GM23248 (cell line): ENCODE measurements around the gene OR51B5. TPM values are rescaled to one million over a fixed set of nuclear protein-coding genes. Genes with fewer than 3 reads are reported as not detected.
A peak's percentile ranks its signal among the peaks of the same experiment; 100 is the strongest.
"Not testable (repeated sequence)": the region's sequence is repeated elsewhere in the genome, so short reads cannot be mapped to it uniquely, and the experiment has no call there.

ENCODE experiments used
- DNase-seq: peaks from one replicate; pipeline ENCODE4 v3.0.0-alpha.2; 2015
- H2AFZ ChIP-seq: fragments of 200-600 bp; sonication (generic); 2 replicates; pipeline ENCODE4 v1.6.1; 2016; ENCODE audit warnings: antibody characterized with exemption
- H3F3A ChIP-seq: fragments of 200-600 bp; sonication (generic); 2 replicates; pipeline ENCODE4 v1.6.1; 2016; ENCODE audit warnings: mild to moderate bottlenecking, antibody characterized with exemption, mixed run types; ENCODE audit not compliant: insufficient read depth
- H3K27ac ChIP-seq: fragments of 200-600 bp; sonication (generic); 2 replicates; pipeline ENCODE4 v1.5.1; 2016; ENCODE audit warnings: mild to moderate bottlenecking
- H3K27me3 ChIP-seq: fragments of 200-600 bp; sonication (generic); replicated peaks from 2 replicates; pipeline ENCODE4 v1.6.1; 2016; ENCODE audit warnings: mild to moderate bottlenecking; ENCODE audit not compliant: insufficient read depth
- H3K36me3 ChIP-seq: fragments of 200-600 bp; sonication (generic); 2 replicates; pipeline ENCODE4 v1.6.1; 2016; ENCODE audit warnings: low read depth, mild to moderate bottlenecking
- H3K4me1 ChIP-seq: fragments of 200-600 bp; sonication (generic); 2 replicates; pipeline ENCODE4 v1.6.1; 2016; ENCODE audit warnings: mild to moderate bottlenecking; ENCODE audit not compliant: insufficient read depth
- H3K4me2 ChIP-seq: fragments of 200-600 bp; sonication (generic); one replicate; pipeline ENCODE4 v1.6.1; 2016; ENCODE audit warnings: mild to moderate bottlenecking; ENCODE audit not compliant: unreplicated experiment
- H3K4me3 ChIP-seq: fragments of 200-600 bp; sonication (generic); 2 replicates; pipeline ENCODE4 v1.5.1; 2016; ENCODE audit warnings: mild to moderate bottlenecking
- H3K79me2 ChIP-seq: fragments of 200-600 bp; sonication (generic); 2 replicates; pipeline ENCODE4 v1.6.1; 2016; ENCODE audit warnings: mild to moderate bottlenecking; ENCODE audit not compliant: insufficient read depth
- H3K9ac ChIP-seq: fragments of 200-600 bp; sonication (generic); 2 replicates; pipeline ENCODE4 v1.6.1; 2016; ENCODE audit warnings: mild to moderate bottlenecking
- H3K9me2 ChIP-seq: fragments of 200-600 bp; sonication (generic); 2 replicates; pipeline ENCODE4 v1.6.1; 2016; ENCODE audit warnings: mixed run types, mild to moderate bottlenecking, moderate library complexity; ENCODE audit not compliant: insufficient read depth
- H3K9me3 ChIP-seq: fragments of 200-600 bp; sonication (generic); one replicate; pipeline ENCODE4 v1.6.1; 2017; ENCODE audit warnings: low read depth
- H4K20me1 ChIP-seq: fragments of 200-600 bp; sonication (generic); 2 replicates; pipeline ENCODE4 v1.6.0; 2016; ENCODE audit not compliant: insufficient read depth
- EZH2 ChIP-seq: fragments of 200-600 bp; sonication (generic); IDR thresholded peaks from 2 replicates; pipeline ENCODE4 v1.6.1; 2018; ENCODE audit warnings: antibody characterized with exemption, mild to moderate bottlenecking; ENCODE audit not compliant: insufficient read depth, poor library complexity, severe bottlenecking
- EZH2phosphoT487 ChIP-seq: fragments of 200-600 bp; sonication (generic); IDR thresholded peaks from 2 replicates; pipeline ENCODE4 v1.6.1; 2018; ENCODE audit warnings: antibody characterized with exemption, moderate library complexity, mild to moderate bottlenecking, low read depth; ENCODE audit not compliant: insufficient read depth
- WGBS, 2 experiments: methylation state at CpG; one replicate each; pipeline ENCODE4 v1.1.6; 2015 to 2017; ENCODE audit warnings: low lambda C conversion rate in 2 of 2, low coverage in 1 of 2; ENCODE audit errors: missing lambda C conversion rate in 2 of 2; 5-methylcytosine and 5-hydroxymethylcytosine counted together
- in situ Hi-C: fragments of 300-500 bp; cut with MboI; formaldehyde crosslinking; loops from 2 replicates; pipeline ENCODE4 v1.15.0; 2020
- polyA plus RNA-seq: library from polyadenylated mRNA; unstranded; fragments of >200 nt; fragmentation: Nextera tagmentation; extraction: Ambion mirVana; gene quantifications from 2 replicates; pipeline ENCODE4 v1.2.1, GENCODE V29; 2016
- total RNA-seq: library from RNA; depleted of rRNA; stranded (reverse); fragments of >200 nt; shearing (Covaris generic); gene quantifications from 2 replicates; pipeline ENCODE4 v1.2.3, GENCODE V29; 2014

The OR51B5 gene
- total and polyA plus RNA-seq, 2 experiments from 2014 or later = not detected

GRCh38 chr11:5339771-5340322 lies 3.5 kb downstream of the OR51B5 start:
- 93 to 97% methylated on average over 1 of the region's 1 CpG for WGBS, 2 experiments
- no peaks in the 10 kb centered on the region for H3K9me2 ChIP-seq
- H3K9ac ChIP-seq = no peak overlapping the region

GRCh38 chr11:5337253-5337652 lies 6.1 kb downstream of the OR51B5 start:
- H3F3A ChIP-seq, H4K20me1 ChIP-seq, H3K4me2 ChIP-seq, H2AFZ ChIP-seq, H3K36me3 ChIP-seq, H3K4me3 ChIP-seq, DNase-seq, H3K9me2 ChIP-seq, H3K9ac ChIP-seq, H3K27ac ChIP-seq, H3K9me3 ChIP-seq, in situ Hi-C loops, H3K79me2 ChIP-seq, H3K27me3 ChIP-seq: not testable (repeated sequence)
- WGBS, 2 experiments = 31 to 36% methylated on average over 1 of the region's 1 CpG
- H3K4me1 ChIP-seq = peaks cover 15% of the 10 kb centered on the region

More at GRCh38 chr11:5339771-5340322, 3.5 kb downstream of the OR51B5 start:
- no peaks in the 10 kb centered on the region for H4K20me1 ChIP-seq
- H3K4me1 ChIP-seq = peaks cover 6% of the 10 kb centered on the region
- H3F3A ChIP-seq = no peaks in the 10 kb centered on the region
- H3K79me2 ChIP-seq = no peaks in the 10 kb centered on the region
- no peak overlapping the region for H3K27ac ChIP-seq
- no peak for DNase-seq
- no peak overlapping the region for H3K4me2 ChIP-seq
- H3K36me3 ChIP-seq = no peaks in the 10 kb centered on the region
- no peak for TF ChIP-seq EZH2
- no peak for TF ChIP-seq EZH2phosphoT487
- H2AFZ ChIP-seq = no peak overlapping the region
- no peak overlapping the region for H3K4me3 ChIP-seq
- in situ Hi-C loops = no loop called here
- H3K9me3 ChIP-seq = no peaks in the 10 kb centered on the region
- no peaks in the 10 kb centered on the region for H3K27me3 ChIP-seq

GRCh38 chr11:5336331-5336730 lies 7.0 kb downstream of the OR51B5 start:
- no peak overlapping the region for H3K4me2 ChIP-seq
- H3K9me2 ChIP-seq = no peaks in the 10 kb centered on the region
- no peak overlapping the region for H3K4me3 ChIP-seq
- TF ChIP-seq EZH2phosphoT487 (no peak), EZH2 (no peak)
- no peaks in the 10 kb centered on the region for H3K9me3 ChIP-seq
- H2AFZ ChIP-seq = no peak overlapping the region
- H3K36me3 ChIP-seq = no peaks in the 10 kb centered on the region
- no peaks in the 10 kb centered on the region for H3K79me2 ChIP-seq
- in situ Hi-C loops = no loop called here
- no peaks in the 10 kb centered on the region for H4K20me1 ChIP-seq
- peak; percentile 26 for DNase-seq
- peaks cover 15% of the 10 kb centered on the region for H3K4me1 ChIP-seq
- no peaks in the 10 kb centered on the region for H3K27me3 ChIP-seq
- H3K27ac ChIP-seq = no peak overlapping the region
- H3F3A ChIP-seq = no peaks in the 10 kb centered on the region
- H3K9ac ChIP-seq = no peak overlapping the region

- Histone ChIP-seq H3K27me3 (no peaks in the 10 kb centered on the region), H3F3A (no peaks in the 10 kb centered on the region), H3K4me2 (no peak overlapping the region), H3K4me3 (no peak overlapping the region), H2AFZ (peak overlapping the region; percentile 53), H3K79me2 (no peaks in the 10 kb centered on the region), H3K9me2 (no peaks in the 10 kb centered on the region), H3K9ac (no peak overlapping the region), H3K4me1 (peaks cover 15% of the 10 kb centered on the region), H3K9me3 (no peaks in the 10 kb centered on the region), H4K20me1 (no peaks in the 10 kb centered on the region), H3K27ac (no peak overlapping the region), H3K36me3 (no peaks in the 10 kb centered on the region)
- WGBS, 2 experiments = 46 to 59% methylated on average over 1 of the region's 1 CpG
- in situ Hi-C loops = no loop called here
- TF ChIP-seq EZH2 (no peak), EZH2phosphoT487 (no peak)
- no peak for DNase-seq
These were observed 8.2 kb downstream of the OR51B5 start for GRCh38 chr11:5335170-5335569.

GRCh38 chr11:5324197-5324596 lies 19.1 kb downstream of the OR51B5 start, which contains the start of gene OR51B2:
Gene OR51B2 (minus strand): TSS chr11:5324297. CDS start chr11:5324297, 0 bp downstream.
- 74 to 78% methylated on average over 3 of the region's 3 CpGs for WGBS, 2 experiments
- H3K4me1 ChIP-seq = no peaks in the 10 kb centered on the region
- no peaks in the 10 kb centered on the region for H4K20me1 ChIP-seq
- H3K4me3 ChIP-seq = no peak within 1 kb of the TSS
- no peak within 1 kb of the TSS for H3K27ac ChIP-seq
- TF ChIP-seq EZH2 (no peak), EZH2phosphoT487 (no peak)
- H3K36me3 ChIP-seq = no peaks in the 10 kb centered on the region
- no peaks in the 10 kb centered on the region for H3K9me3 ChIP-seq
- H3K9me2 ChIP-seq = peaks cover 6% of the 10 kb centered on the region; the same call in 1 of the 2 replicates
- no peak within 1 kb of the TSS for H3K9ac ChIP-seq
- in situ Hi-C loops = no loop called here
- H2AFZ ChIP-seq = no peak within 1 kb of the TSS
- H3K4me2 ChIP-seq = no peak within 1 kb of the TSS
- H3K27me3 ChIP-seq = no peaks in the 10 kb centered on the region
- DNase-seq = no peak
- H3F3A ChIP-seq = no peaks in the 10 kb centered on the region
- H3K79me2 ChIP-seq = no peaks in the 10 kb centered on the region
